SK-N-MC (cell line): ENCODE measurements around the gene CRB1.

Experiments
- EZH2 ChIP-seq: fragments of 200-600 bp; sonication (generic); IDR thresholded peaks from one replicate; pipeline ENCODE4 v1.6.1; 2017; ENCODE audit warnings: antibody characterized with exemption
- FOXP2 ChIP-seq: optimal IDR thresholded peaks from 2 replicates; pipeline ENCODE3; 2011; ENCODE audit warnings: mild to moderate bottlenecking, moderate library complexity; ENCODE audit not compliant: insufficient read depth; ENCODE audit errors: extremely low read length, control extremely low read depth
- POLR2AphosphoS5 ChIP-seq: IDR thresholded peaks from 2 replicates; pipeline ENCODE4 v1.6.1; 2012; ENCODE audit warnings: mild to moderate bottlenecking, low read depth, low read length, borderline replicate concordance

GRCh38 chr1:197519741-197520334, 251.8 kb downstream of the CRB1 start:
- TF ChIP-seq EZH2 (no peak), POLR2AphosphoS5 (no peak), FOXP2 (no peak)
